HEK293 (cell line): Measurements from ENCODE around the gene SLC35F3.

Experiments used
- KLF16 ChIP-seq: fragments of 450-650 bp; formaldehyde crosslinking; IDR thresholded peaks from 2 replicates; pipeline ENCODE4 v1.5.1; 2017; ENCODE audit warnings: missing biosample characterization, missing genetic modification characterization
- ZNF274 ChIP-seq, 2 experiments: fragments of 200-500 bp in 1 of 2; fragments of 450-650 bp in 1 of 2; sonication (Bioruptor generic) in 1 of 2; formaldehyde crosslinking in 1 of 2; IDR thresholded peaks; 2 replicates each; pipeline versions ENCODE4 v1.5.1 to v1.6.1; 2014 to 2016; ENCODE audit warnings: borderline replicate concordance in 1 of 2, inconsistent platforms in 1 of 2, low read length in 1 of 2, missing biosample characterization in 1 of 2, missing genetic modification characterization in 1 of 2
- ZSCAN30 ChIP-seq: fragments of 450-650 bp; IDR thresholded peaks from 2 replicates; pipeline ENCODE4 v1.5.1; 2018; ENCODE audit warnings: missing biosample characterization, mild to moderate bottlenecking, missing genetic modification characterization, moderate library complexity

GRCh38 chr1:233960386-233960785 is 55.9 kb downstream of the SLC35F3 start:
- no peak for TF ChIP-seq ZSCAN30
- TF ChIP-seq KLF16 = no peak
- TF ChIP-seq ZNF274 (IDR thresholded peaks at IDR 0.05; ENCODE audit: low read length) = no peak
- TF ChIP-seq ZNF274 (tag by site-specific recombination; IDR thresholded peaks at IDR 0.05; ENCODE audit: borderline replicate concordance) = no peak
